ENCODE results near the gene DPYSL5.

- TF ChIP-seq, protein P1, sequence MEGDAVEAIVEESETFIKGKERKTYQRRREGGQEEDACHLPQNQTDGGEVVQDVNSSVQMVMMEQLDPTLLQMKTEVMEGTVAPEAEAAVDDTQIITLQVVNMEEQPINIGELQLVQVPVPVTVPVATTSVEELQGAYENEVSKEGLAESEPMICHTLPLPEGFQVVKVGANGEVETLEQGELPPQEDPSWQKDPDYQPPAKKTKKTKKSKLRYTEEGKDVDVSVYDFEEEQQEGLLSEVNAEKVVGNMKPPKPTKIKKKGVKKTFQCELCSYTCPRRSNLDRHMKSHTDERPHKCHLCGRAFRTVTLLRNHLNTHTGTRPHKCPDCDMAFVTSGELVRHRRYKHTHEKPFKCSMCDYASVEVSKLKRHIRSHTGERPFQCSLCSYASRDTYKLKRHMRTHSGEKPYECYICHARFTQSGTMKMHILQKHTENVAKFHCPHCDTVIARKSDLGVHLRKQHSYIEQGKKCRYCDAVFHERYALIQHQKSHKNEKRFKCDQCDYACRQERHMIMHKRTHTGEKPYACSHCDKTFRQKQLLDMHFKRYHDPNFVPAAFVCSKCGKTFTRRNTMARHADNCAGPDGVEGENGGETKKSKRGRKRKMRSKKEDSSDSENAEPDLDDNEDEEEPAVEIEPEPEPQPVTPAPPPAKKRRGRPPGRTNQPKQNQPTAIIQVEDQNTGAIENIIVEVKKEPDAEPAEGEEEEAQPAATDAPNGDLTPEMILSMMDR (IDR thresholded peaks at IDR 0.05), result no peak
- TF ChIP-seq POLR2A (IDR thresholded peaks at IDR 0.05), result no peak
Measured at GRCh38 chr2:26904839-26905238, 56.9 kb downstream of the DPYSL5 start.

Measured in adrenal gland (tissue), 5 donors.